Loucy (cell line): Measurements from ENCODE around the gene CNDP2.

Experiments used
- H2AFZ ChIP-seq: fragments of 200-600 bp; sonication (generic); 2 replicates; pipeline ENCODE4 v1.6.0; 2016; ENCODE audit warnings: antibody characterized with exemption, mild to moderate bottlenecking, low read length, moderate library complexity
- H3F3A ChIP-seq: fragments of 200-600 bp; 2 replicates; pipeline ENCODE4 v1.6.0; 2016; ENCODE audit warnings: antibody characterized with exemption, low read depth, mild to moderate bottlenecking
- H3K27me3 ChIP-seq: fragments of 200-600 bp; sonication (generic); 2 replicates; pipeline ENCODE4 v1.6.1; 2014; ENCODE audit warnings: low read length, mild to moderate bottlenecking; ENCODE audit not compliant: insufficient read depth, poor library complexity, severe bottlenecking
- H3K36me3 ChIP-seq: fragments of 200-600 bp; sonication (generic); 2 replicates; pipeline ENCODE4 v1.6.1; 2016; ENCODE audit warnings: low read length; ENCODE audit not compliant: insufficient read depth
- H3K4me1 ChIP-seq: fragments of 200-600 bp; sonication (generic); 2 replicates; pipeline ENCODE4 v1.5.1; 2014; ENCODE audit warnings: low read length, mild to moderate bottlenecking; ENCODE audit not compliant: insufficient read depth, poor library complexity, severe bottlenecking
- H3K4me2 ChIP-seq: fragments of 200-600 bp; sonication (generic); 2 replicates; pipeline ENCODE4 v1.6.0; 2014; ENCODE audit warnings: antibody characterized with exemption, low read length, low read depth, mild to moderate bottlenecking; ENCODE audit not compliant: poor library complexity, severe bottlenecking
- H3K4me3 ChIP-seq: fragments of 200-600 bp; sonication (generic); 2 replicates; pipeline ENCODE4 v1.5.1; 2014; ENCODE audit warnings: low read length, mild to moderate bottlenecking, mixed read lengths; ENCODE audit not compliant: poor library complexity, severe bottlenecking
- H3K79me2 ChIP-seq: fragments of 200-600 bp; sonication (generic); 2 replicates; pipeline ENCODE4 v1.6.1; 2014; ENCODE audit warnings: low read length; ENCODE audit not compliant: insufficient read depth
- H3K9ac ChIP-seq: fragments of 200-600 bp; sonication (generic); 2 replicates; pipeline ENCODE4 v1.6.0; 2014; ENCODE audit warnings: mild to moderate bottlenecking, low read depth, low read length, moderate library complexity; ENCODE audit not compliant: poor library complexity, severe bottlenecking
- H3K9me2 ChIP-seq: fragments of 200-600 bp; sonication (generic); replicated peaks from 2 replicates; pipeline ENCODE4 v1.6.1; 2016; ENCODE audit warnings: low read depth, low read length, mixed read lengths
- H3K9me3 ChIP-seq: fragments of 200-600 bp; sonication (generic); 2 replicates; pipeline ENCODE4 v1.6.1; 2014; ENCODE audit warnings: mild to moderate bottlenecking, antibody characterized with exemption, low read length, low read depth; ENCODE audit not compliant: insufficient read depth
- H4K20me1 ChIP-seq: fragments of 200-600 bp; sonication (generic); 2 replicates; pipeline ENCODE4 v1.6.0; 2014; ENCODE audit warnings: antibody characterized with exemption, low read length, mild to moderate bottlenecking; ENCODE audit not compliant: insufficient read depth, poor library complexity, severe bottlenecking
- EZH2phosphoT487 ChIP-seq: fragments of 200-600 bp; IDR thresholded peaks from 2 replicates; pipeline ENCODE4 v1.6.1; 2018; ENCODE audit warnings: antibody characterized with exemption, mild to moderate bottlenecking, moderate library complexity, borderline replicate concordance
- TF ChIP-seq, protein P1 (sequence below): fragments of 200-600 bp; sonication (generic); conservative IDR thresholded peaks from 2 replicates; pipeline ENCODE4 v1.5.1; 2014; ENCODE audit warnings: mild to moderate bottlenecking, antibody characterized with exemption, low read length

CNDP2 gene

DNA sequence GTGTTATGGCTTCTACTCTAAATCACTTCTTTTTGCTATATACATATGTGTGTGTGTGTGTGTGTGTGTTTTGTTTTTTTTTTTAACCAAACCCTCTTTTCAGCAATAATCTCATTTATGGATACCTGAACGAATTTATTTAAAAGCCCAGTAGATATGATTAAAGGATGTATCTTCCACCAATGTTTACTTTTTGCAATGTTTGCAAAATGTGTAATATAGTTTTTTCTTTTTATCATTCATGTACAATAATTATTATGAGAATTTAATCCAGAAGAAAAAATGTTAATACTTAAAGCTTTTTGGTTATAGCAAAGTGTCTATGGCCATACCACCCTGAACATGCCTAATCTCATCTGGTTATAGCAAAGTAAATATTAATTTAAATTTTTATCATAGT is 1.6 kb upstream of the CNDP2 start:
- Histone ChIP-seq H4K20me1 (peaks cover 13% of the 10 kb centered on the region), H2AFZ (no peak overlapping the region), H3F3A (no peaks in the 10 kb centered on the region), H3K4me1 (peaks cover 22% of the 10 kb centered on the region), H3K27me3 (no peaks in the 10 kb centered on the region), H3K9me3 (no peaks in the 10 kb centered on the region), H3K9ac (no peak overlapping the region), H3K9me2 (no peaks in the 10 kb centered on the region), H3K4me2 (no peak overlapping the region), H3K4me3 (no peak overlapping the region), H3K79me2 (peaks cover 31% of the 10 kb centered on the region), H3K36me3 (no peaks in the 10 kb centered on the region)
- no peak for TF ChIP-seq EZH2phosphoT487
- TF ChIP-seq, protein P1, sequence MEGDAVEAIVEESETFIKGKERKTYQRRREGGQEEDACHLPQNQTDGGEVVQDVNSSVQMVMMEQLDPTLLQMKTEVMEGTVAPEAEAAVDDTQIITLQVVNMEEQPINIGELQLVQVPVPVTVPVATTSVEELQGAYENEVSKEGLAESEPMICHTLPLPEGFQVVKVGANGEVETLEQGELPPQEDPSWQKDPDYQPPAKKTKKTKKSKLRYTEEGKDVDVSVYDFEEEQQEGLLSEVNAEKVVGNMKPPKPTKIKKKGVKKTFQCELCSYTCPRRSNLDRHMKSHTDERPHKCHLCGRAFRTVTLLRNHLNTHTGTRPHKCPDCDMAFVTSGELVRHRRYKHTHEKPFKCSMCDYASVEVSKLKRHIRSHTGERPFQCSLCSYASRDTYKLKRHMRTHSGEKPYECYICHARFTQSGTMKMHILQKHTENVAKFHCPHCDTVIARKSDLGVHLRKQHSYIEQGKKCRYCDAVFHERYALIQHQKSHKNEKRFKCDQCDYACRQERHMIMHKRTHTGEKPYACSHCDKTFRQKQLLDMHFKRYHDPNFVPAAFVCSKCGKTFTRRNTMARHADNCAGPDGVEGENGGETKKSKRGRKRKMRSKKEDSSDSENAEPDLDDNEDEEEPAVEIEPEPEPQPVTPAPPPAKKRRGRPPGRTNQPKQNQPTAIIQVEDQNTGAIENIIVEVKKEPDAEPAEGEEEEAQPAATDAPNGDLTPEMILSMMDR, result no peak

DNA sequence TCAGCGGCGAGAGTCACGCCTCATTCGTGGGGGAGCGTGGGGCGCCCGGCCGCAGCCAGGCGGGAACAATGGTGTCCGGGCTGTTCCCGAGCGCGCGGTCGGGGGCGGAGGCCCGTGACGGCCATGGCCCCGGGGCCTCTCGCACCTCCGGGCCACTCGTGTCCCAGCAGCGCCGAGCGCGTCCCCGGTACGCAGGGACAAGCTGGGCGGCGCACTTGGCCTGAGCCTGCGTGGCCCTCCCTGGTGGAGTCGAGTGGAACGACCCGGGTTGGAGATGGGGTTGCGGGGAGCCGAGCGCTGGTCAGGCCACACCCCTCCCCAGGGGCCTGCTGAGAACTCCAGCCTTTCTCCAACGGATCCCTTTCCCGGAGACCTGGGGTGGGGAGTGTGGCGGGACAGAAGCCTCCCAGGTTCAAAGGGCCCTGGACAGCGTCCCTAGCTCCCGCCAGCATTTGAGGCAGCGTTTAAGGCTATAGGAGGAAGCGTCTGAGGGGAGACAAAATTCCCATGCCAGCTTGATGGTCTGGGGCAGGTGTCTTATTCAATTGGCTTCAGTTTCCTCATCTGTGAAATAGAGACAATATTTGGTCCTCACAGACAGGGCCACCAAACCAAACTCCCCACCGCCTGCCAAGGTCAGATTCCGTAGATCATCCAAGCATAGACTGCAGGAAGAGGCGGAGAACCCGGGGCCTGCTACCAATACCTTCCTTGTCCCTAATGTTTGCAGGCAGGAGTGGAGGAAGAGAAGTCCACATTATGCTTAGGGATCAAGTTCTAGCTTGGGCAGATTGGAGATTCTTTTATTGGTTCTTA is 553 bp downstream of the CNDP2 start:
- peaks cover 31% of the 10 kb centered on the region for H3K4me1 ChIP-seq
- H3K27me3 ChIP-seq, result no peaks in the 10 kb centered on the region
- peaks cover 7% of the 10 kb centered on the region for H3K36me3 ChIP-seq
- TF ChIP-seq EZH2phosphoT487, result no peak
- TF ChIP-seq, protein P1, result no peak; the same call in 1 of the 2 replicates
- H3K4me3 ChIP-seq, result peak overlapping the region; percentile 76
- H3K79me2 ChIP-seq, result peaks cover 42% of the 10 kb centered on the region
- H3K4me2 ChIP-seq, result peak overlapping the region; percentile 100
- no peaks in the 10 kb centered on the region for H3F3A ChIP-seq
- peaks cover 13% of the 10 kb centered on the region for H4K20me1 ChIP-seq
- H2AFZ ChIP-seq, result peak overlapping the region; percentile 90
- peak overlapping the region; percentile 91 for H3K9ac ChIP-seq
- no peaks in the 10 kb centered on the region for H3K9me2 ChIP-seq
- no peaks in the 10 kb centered on the region for H3K9me3 ChIP-seq

DNA sequence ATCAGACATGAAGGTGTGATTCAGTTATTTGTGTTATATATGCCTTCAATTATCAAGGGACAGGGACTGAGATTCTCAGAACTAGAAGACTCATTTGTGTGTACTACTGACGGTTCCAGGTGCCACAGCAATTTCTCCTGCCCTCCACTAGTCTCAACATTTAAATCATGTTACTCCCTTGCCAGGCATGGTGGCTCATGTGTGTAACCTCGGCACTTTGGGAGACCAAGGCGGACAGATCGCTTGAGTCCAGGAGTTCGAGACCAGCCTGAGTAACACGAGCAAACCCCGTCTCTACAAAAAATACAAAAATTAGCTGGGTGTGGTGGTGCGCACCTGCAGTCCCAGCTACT is 1.1 kb downstream of the CNDP2 start:
- H3F3A ChIP-seq, result no peaks in the 10 kb centered on the region
- no peak for TF ChIP-seq EZH2phosphoT487
- TF ChIP-seq, protein P1, result no peak
- no peaks in the 10 kb centered on the region for H3K9me2 ChIP-seq
- H3K4me2 ChIP-seq, result peak overlapping the region; percentile 100
- H2AFZ ChIP-seq, result no peak overlapping the region
- peaks cover 11% of the 10 kb centered on the region for H3K36me3 ChIP-seq
- H3K79me2 ChIP-seq, result peaks cover 42% of the 10 kb centered on the region
- H3K9me3 ChIP-seq, result no peaks in the 10 kb centered on the region
- H3K9ac ChIP-seq, result peak overlapping the region; percentile 91
- H3K27me3 ChIP-seq, result no peaks in the 10 kb centered on the region
- H3K4me3 ChIP-seq, result peak overlapping the region; percentile 76
- H3K4me1 ChIP-seq, result peaks cover 31% of the 10 kb centered on the region
- peaks cover 13% of the 10 kb centered on the region for H4K20me1 ChIP-seq
